H1 (cell line): ENCODE data around the gene TRIM58. TPM values are rescaled to one million over a fixed set of nuclear protein-coding genes. Genes with fewer than 3 reads are reported as not detected.

Experiments
- CTCF ChIA-PET: fragments of 300-600 bp; sonication (Branson Sonifier 250); formaldehyde crosslinking; loops from one replicate; lab custom pipeline; 2021; ENCODE audit not compliant: partially characterized antibody; lab: Charles Lee
- POLR2A ChIA-PET: fragments of 300-600 bp; sonication (Branson Sonifier 250); formaldehyde crosslinking; loops from one replicate; lab custom pipeline; 2021; ENCODE audit warnings: inconsistent platforms; ENCODE audit not compliant: partially characterized antibody; lab: Charles Lee
- DNase-seq, 2 experiments: peaks; one replicate each; pipeline versions ENCODE4 v3.0.0 to v3.0.0-alpha.2; 2010 to 2022; ENCODE audit warnings: low spot score in 2 of 2, low read depth in 1 of 2, mixed read lengths in 1 of 2
- FAIRE-seq: peaks from 2 replicates; lab custom pipeline; 2011; peaks lifted over from hg19 to GRCh38; lab: Jason Lieb, UNC
- H2AFZ ChIP-seq: 2 replicates; pipeline ENCODE4 v1.8.1; 2012; ENCODE audit warnings: low read length, inconsistent platforms
- H2AK5ac ChIP-seq: 2 replicates; pipeline ENCODE4 v1.6.1; 2013; ENCODE audit warnings: low read depth, low read length
- H2BK120ac ChIP-seq: replicated peaks from 2 replicates; pipeline ENCODE3; 2013; ENCODE audit warnings: low read depth, low read length, inconsistent platforms
- H2BK12ac ChIP-seq: 2 replicates; pipeline ENCODE4 v1.6.1; 2013; ENCODE audit warnings: low read depth, low read length
- H2BK15ac ChIP-seq: 2 replicates; pipeline ENCODE4 v1.6.1; 2013; ENCODE audit warnings: low read length
- H2BK20ac ChIP-seq: 2 replicates; pipeline ENCODE4 v1.6.1; 2013; ENCODE audit warnings: low read length
- H2BK5ac ChIP-seq: 2 replicates; pipeline ENCODE4 v1.6.1; 2013; ENCODE audit warnings: low read depth, low read length
- H3K14ac ChIP-seq: 2 replicates; pipeline ENCODE4 v1.6.1; 2013; ENCODE audit warnings: inconsistent platforms; ENCODE audit not compliant: insufficient read length
- H3K18ac ChIP-seq: 2 replicates; pipeline ENCODE4 v1.6.1; 2013; ENCODE audit warnings: low read length; ENCODE audit errors: extremely low read depth
- H3K23ac ChIP-seq: 2 replicates; pipeline ENCODE4 v1.6.1; 2013; ENCODE audit warnings: inconsistent platforms; ENCODE audit not compliant: insufficient read length
- H3K23me2 ChIP-seq: 2 replicates; pipeline ENCODE4 v1.6.1; 2013; ENCODE audit warnings: low read depth, low read length
- H3K27ac ChIP-seq: 2 replicates; pipeline ENCODE4 v1.6.1; 2011; ENCODE audit warnings: low read depth, low read length, inconsistent platforms
- H3K27me3 ChIP-seq, 4 experiments: replicated peaks in 1 of 4; 1 replicate in 1 of 4; 2 replicates in 3 of 4; pipeline versions ENCODE4 v1.6.1 to v1.8.1; 2011 to 2013; ENCODE audit warnings: low read length in 3 of 4, mild to moderate bottlenecking in 3 of 4, inconsistent platforms in 2 of 4, mixed read lengths in 2 of 4, moderate library complexity in 1 of 4; ENCODE audit not compliant: control insufficient read depth in 3 of 4, insufficient read depth in 3 of 4; ENCODE audit errors: extremely low read depth in 1 of 4
- H3K36me3 ChIP-seq, 4 experiments: 2 replicates each; pipeline versions ENCODE4 v1.6.1 to v1.8.1; 2011 to 2013; ENCODE audit warnings: mild to moderate bottlenecking in 4 of 4, low read length in 3 of 4, moderate library complexity in 2 of 4, control low read depth in 1 of 4, inconsistent platforms in 1 of 4; ENCODE audit not compliant: insufficient read depth in 4 of 4, control insufficient read depth in 2 of 4
- H3K4ac ChIP-seq: replicated peaks from 2 replicates; pipeline ENCODE3; 2013; ENCODE audit warnings: low read length, low read depth, mixed read lengths, inconsistent platforms; ENCODE audit not compliant: insufficient read length
- H3K4me1 ChIP-seq, 4 experiments: replicated peaks in 1 of 4; 1 replicate in 1 of 4; 2 replicates in 3 of 4; pipeline versions ENCODE4 v1.6.1 to v1.8.1; 2011 to 2013; ENCODE audit warnings: low read length in 3 of 4, inconsistent platforms in 2 of 4, mixed read lengths in 1 of 4; ENCODE audit not compliant: insufficient read depth in 4 of 4, control insufficient read depth in 3 of 4
- H3K4me2 ChIP-seq, 2 experiments: 2 replicates each; pipeline versions ENCODE4 v1.6.1 to v1.8.1; 2011 to 2013; ENCODE audit warnings: low read depth in 2 of 2, low read length in 2 of 2, control low read depth in 1 of 2, inconsistent platforms in 1 of 2, mild to moderate bottlenecking in 1 of 2; ENCODE audit not compliant: insufficient read depth in 1 of 2
- H3K4me3 ChIP-seq, 4 experiments: fragments of 200-600, 300-600 bp in 1 of 4; sonication (generic), shearing (Covaris generic), sonication (Bioruptor Twin) in 1 of 4; 2 replicates each; pipeline versions ENCODE4 v1.5.1 to v1.8.1; 2011 to 2016; ENCODE audit warnings: low read length in 4 of 4, low read depth in 3 of 4, control low read depth in 2 of 4, inconsistent platforms in 2 of 4, mild to moderate bottlenecking in 2 of 4, mixed read lengths in 1 of 4, moderate library complexity in 1 of 4; ENCODE audit not compliant: insufficient read depth in 2 of 4; ENCODE audit errors: extremely low read depth in 1 of 4
- H3K56ac ChIP-seq: replicated peaks from 2 replicates; pipeline ENCODE3; 2013; ENCODE audit warnings: low read depth, mild to moderate bottlenecking, mixed read lengths, low read length, inconsistent platforms; ENCODE audit not compliant: insufficient read length
- H3K79me1 ChIP-seq: 2 replicates; pipeline ENCODE4 v1.6.1; 2013; ENCODE audit warnings: low read depth, low read length, control low read depth
- H3K79me2 ChIP-seq, 2 experiments: 2 replicates each; pipeline versions ENCODE4 v1.6.1 to v1.8.1; 2012 to 2013; ENCODE audit warnings: low read length in 2 of 2, mild to moderate bottlenecking in 2 of 2, inconsistent platforms in 1 of 2; ENCODE audit not compliant: insufficient read depth in 2 of 2, control insufficient read depth in 1 of 2
- H3K9ac ChIP-seq, 4 experiments: replicated peaks in 1 of 4; 1 replicate in 1 of 4; 2 replicates in 3 of 4; pipeline versions ENCODE4 v1.6.1 to v1.8.1; 2011 to 2013; ENCODE audit warnings: low read depth in 3 of 4, low read length in 3 of 4, control low read depth in 2 of 4, mild to moderate bottlenecking in 2 of 4, moderate library complexity in 2 of 4, inconsistent platforms in 1 of 4; ENCODE audit errors: extremely low read depth in 1 of 4
- H3K9me3 ChIP-seq, 2 experiments: 2 replicates each; pipeline versions ENCODE4 v1.6.1 to v1.8.1; 2012 to 2013; ENCODE audit warnings: mild to moderate bottlenecking in 2 of 2, moderate library complexity in 2 of 2, control low read depth in 1 of 2, inconsistent platforms in 1 of 2, low read depth in 1 of 2, low read length in 1 of 2, mixed read lengths in 1 of 2; ENCODE audit not compliant: insufficient read depth in 2 of 2
- H4K20me1 ChIP-seq, 2 experiments: replicated peaks in 1 of 2; 2 replicates each; pipeline versions ENCODE3 to v1.8.1; 2011 to 2013; ENCODE audit warnings: inconsistent platforms in 2 of 2, low read length in 2 of 2, mild to moderate bottlenecking in 1 of 2; ENCODE audit not compliant: insufficient read depth in 2 of 2, control insufficient read depth in 1 of 2
- H4K5ac ChIP-seq: 2 replicates; pipeline ENCODE4 v1.6.1; 2013; ENCODE audit warnings: low read length, low read depth, mixed read lengths, inconsistent platforms; ENCODE audit not compliant: insufficient read length
- H4K8ac ChIP-seq: 2 replicates; pipeline ENCODE4 v1.8.0; 2013; ENCODE audit warnings: mild to moderate bottlenecking, moderate library complexity, low read length, inconsistent platforms; ENCODE audit not compliant: insufficient read depth; ENCODE audit errors: extremely low read depth
- H4K91ac ChIP-seq: replicated peaks from 2 replicates; pipeline ENCODE3; 2013; ENCODE audit warnings: low read length, mixed read lengths, inconsistent platforms; ENCODE audit not compliant: insufficient read length
- BACH1 ChIP-seq: IDR thresholded peaks from 2 replicates; pipeline ENCODE4 v1.6.1; 2012; ENCODE audit warnings: low read length, improper control_type of control experiment
- CBX5 ChIP-seq: fragments of 300-800, 300-1000 bp; sonication (generic); IDR thresholded peaks from 2 replicates; pipeline ENCODE4 v1.7.1; 2016; ENCODE audit warnings: antibody characterized with exemption, low read length, low read depth
- CTBP2 ChIP-seq: IDR thresholded peaks from 2 replicates; pipeline ENCODE4 v1.7.0; 2011; ENCODE audit warnings: borderline replicate concordance, mild to moderate bottlenecking, moderate library complexity, mixed read lengths, low read length; ENCODE audit not compliant: insufficient read depth, insufficient read length
- CTCF ChIP-seq, 3 experiments: IDR thresholded peaks; 1 replicate in 2 of 3; 2 replicates in 1 of 3; pipeline versions ENCODE4 v1.5.1 to v1.6.1; 2011; ENCODE audit warnings: low read length in 3 of 3, mild to moderate bottlenecking in 3 of 3, inconsistent platforms in 2 of 3, low read depth in 1 of 3, moderate library complexity in 1 of 3; ENCODE audit not compliant: insufficient read depth in 1 of 3; ENCODE audit errors: control extremely low read depth in 1 of 3
- WGBS, 2 experiments: shearing (Covaris generic) in 1 of 2; methylation state at CpG; one replicate each; pipeline versions ENCODE4 v1.1.6 to v1.1.7; 2013 to 2015; ENCODE audit warnings: low lambda C conversion rate in 2 of 2, mixed read lengths in 2 of 2, inconsistent platforms in 1 of 2, low coverage in 1 of 2, missing lambda C conversion rate in 1 of 2; ENCODE audit not compliant: insufficient replicate concordance in 2 of 2, insufficient coverage in 1 of 2, insufficient read length in 1 of 2; ENCODE audit errors: extremely low coverage in 1 of 2, missing lambda C conversion rate in 1 of 2; 5-methylcytosine and 5-hydroxymethylcytosine counted together
- polyA plus RNA-seq, 7 experiments: library from polyadenylated mRNA; depleted of rRNA in 3 of 7; stranded (reverse) in 5 of 7; unstranded in 2 of 7; fragments of >200 nt in 5 of 7; fragments of 200-250 nt in 2 of 7; gene quantifications; 1 replicate in 5 of 7; 2 replicates in 1 of 7; 4 replicates in 1 of 7; pipeline versions ENCODE4 v1.2.1 to v1.2.3, GENCODE V29; 2011 to 2013; ENCODE audit warnings: missing spikeins in 2 of 7, mixed read lengths in 2 of 7
- total RNA-seq: library from RNA; stranded (reverse); fragmentation: NEBNext Ultra II Directional; extraction: Animal tissue kit (Norgen Biotek cat#: 25700); gene quantifications from 2 replicates; pipeline ENCODE4 v1.2.1, GENCODE V29; 2021

The TRIM58 gene
- total and polyA plus RNA-seq, 2 of the 8 experiments (the other 6 are each of a cell fraction or from before 2014, with no cell fraction given), result 2.8 TPM; not detected in 1

GRCh38 chr1:247919952-247920351 is 63.0 kb downstream of the TRIM58 start, which contains the start of gene OR2T8:
Gene OR2T8 (plus strand): TSS chr1:247920252. CDS start chr1:247921018, 766 bp downstream.
- no peak within 1 kb of the TSS for H4K5ac ChIP-seq
- no peak within 1 kb of the TSS for H3K14ac ChIP-seq
- H2BK20ac ChIP-seq, result no peak within 1 kb of the TSS
- H4K8ac ChIP-seq, result no peak within 1 kb of the TSS
- no peak within 1 kb of the TSS for H2BK5ac ChIP-seq
- H3K18ac ChIP-seq, result no peak within 1 kb of the TSS
- no peaks in the 10 kb centered on the region for H3K79me1 ChIP-seq
- H3K56ac ChIP-seq, result no peak within 1 kb of the TSS
- POLR2A ChIA-PET, result no interaction called here
- no peaks in the 10 kb centered on the region for H3K23me2 ChIP-seq
- H3K27me3 ChIP-seq, result no peaks in the 10 kb centered on the region
- H4K20me1 ChIP-seq, result no peaks in the 10 kb centered on the region
- H3K4me1 ChIP-seq, result no peaks in the 10 kb centered on the region
- no peak within 1 kb of the TSS for H2AK5ac ChIP-seq
- no peak within 1 kb of the TSS for H2BK15ac ChIP-seq
- H3K27ac ChIP-seq, result no peak within 1 kb of the TSS
- no peak within 1 kb of the TSS for H2BK12ac ChIP-seq
- no peak within 1 kb of the TSS for H3K23ac ChIP-seq
- no peak within 1 kb of the TSS for H3K4ac ChIP-seq
- H3K4me3 ChIP-seq, result no peak within 1 kb of the TSS
- no peaks in the 10 kb centered on the region; a peak in 1 of 8 replicates for H3K36me3 ChIP-seq
- no peaks in the 10 kb centered on the region for H3K79me2 ChIP-seq
- FAIRE-seq, result no peak
- H4K91ac ChIP-seq, result no peak within 1 kb of the TSS
- WGBS, 2 experiments, result 75% methylated on average over 2 of the region's 2 CpGs; no CpG with 5 or more reads in 1 of the 2 experiments
- no peak within 1 kb of the TSS for H3K4me2 ChIP-seq
- CTCF ChIA-PET, result no interaction called here
- H3K9me3 ChIP-seq, result peaks cover 40 to 51% of the 10 kb centered on the region in 2 experiments
- no peak for DNase-seq
- no peak within 1 kb of the TSS for H2AFZ ChIP-seq
- H2BK120ac ChIP-seq, result no peak within 1 kb of the TSS
- H3K9ac ChIP-seq, result no peak within 1 kb of the TSS
- TF ChIP-seq CTBP2, result no peak
- no peak for TF ChIP-seq BACH1
- TF ChIP-seq CBX5, result no peak
- no peak for TF ChIP-seq CTCF (IDR thresholded peaks at IDR 0.05; ENCODE audit: control extremely low read depth in 1 of 3, insufficient read depth in 1 of 3, low read depth in 1 of 3, low read length in 3 of 3)
